Natural killer cell treated with Interleukin-12 subunit alpha and Interleukin-12 subunit beta and Interleukin-15 and Interleukin-18, amount 100 ng/mL, for 72 hours (primary cell): ENCODE results near the gene TMEM115. TPM values are rescaled to one million over a fixed set of nuclear protein-coding genes. Genes with fewer than 3 reads are reported as not detected.
A peak's percentile ranks its signal among the peaks of the same experiment; 100 is the strongest.
"Not testable (repeated sequence)": the region's sequence is repeated elsewhere in the genome, so short reads cannot be mapped to it uniquely, and the experiment has no call there.

ENCODE experiments used
- ATAC-seq, 2 donors: fragments of 150-1000 bp; cut with Tn5 transposase in 1 of 2; sonication (Bioruptor Pico), chemical (Tn5 transposase) in 1 of 2; 2 replicates each; pipeline ENCODE4 v1.10.0; 2021
- DNase-seq: peaks from one replicate; pipeline ENCODE4 v3.0.0; 2022; ENCODE audit warnings: low spot score
- H3K27ac Mint-ChIP-seq, 2 donors: 1 replicate in 1 of 2; 2 replicates in 1 of 2; pipeline ENCODE4 v1.8.0; 2022; ENCODE audit warnings: mixed read lengths in 2 of 2, mild to moderate bottlenecking in 1 of 2, moderate library complexity in 1 of 2
- H3K27me3 Mint-ChIP-seq, 2 donors: 1 replicate in 1 of 2; 2 replicates in 1 of 2; pipeline ENCODE4 v1.8.0; 2022; ENCODE audit warnings: mixed read lengths in 2 of 2
- H3K36me3 Mint-ChIP-seq: one replicate; pipeline ENCODE4 v1.8.0; 2022; ENCODE audit warnings: mixed read lengths
- H3K4me1 Mint-ChIP-seq, 2 donors: 1 replicate in 1 of 2; 2 replicates in 1 of 2; pipeline ENCODE4 v1.8.0; 2022; ENCODE audit warnings: low read depth in 2 of 2, mixed read lengths in 2 of 2, mild to moderate bottlenecking in 1 of 2
- H3K4me3 Mint-ChIP-seq: one replicate; pipeline ENCODE4 v1.8.0; 2022; ENCODE audit warnings: mixed read lengths
- H3K9me3 Mint-ChIP-seq: 2 replicates; pipeline ENCODE4 v1.8.0; 2022; ENCODE audit warnings: mixed read lengths
- total RNA-seq, 2 donors: library from RNA; stranded (reverse); gene quantifications; one replicate each; pipeline ENCODE4 v1.2.3, GENCODE V29; 2022

The TMEM115 gene
- total RNA-seq, 2 donors from 2014 or later: 29.6 to 32.8 TPM

GRCh38 chr3:50319181-50319893 lies 40.0 kb downstream of the TMEM115 start:
- no peaks in the 10 kb centered on the region for H3K27me3 Mint-ChIP-seq
- ATAC-seq: no peak
- peak; percentile 53 for DNase-seq
- no peaks in the 10 kb centered on the region for H3K36me3 Mint-ChIP-seq
- peak overlapping the region in 1 of 2 donors; percentile 31 for H3K27ac Mint-ChIP-seq
- H3K9me3 Mint-ChIP-seq: no peaks in the 10 kb centered on the region
- H3K4me3 Mint-ChIP-seq: peak overlapping the region; percentile 79
- peaks cover 22 to 34% of the 10 kb centered on the region in 2 donors for H3K4me1 Mint-ChIP-seq

- Mint-ChIP-seq H3K27me3 (no peaks in the 10 kb centered on the region), H3K36me3 (no peaks in the 10 kb centered on the region), H3K4me1 (peaks cover 22 to 34% of the 10 kb centered on the region in 2 donors), H3K9me3 (no peaks in the 10 kb centered on the region), H3K27ac (peak overlapping the region in 1 of 2 donors; percentile 33), H3K4me3 (peak overlapping the region; percentile 17)
- peak; percentile 42 for DNase-seq
- ATAC-seq: no peak
Observed at GRCh38 chr3:50318615-50319014, 40.7 kb downstream of the TMEM115 start.

GRCh38 chr3:50318163-50318562 lies 41.2 kb downstream of the TMEM115 start:
- Mint-ChIP-seq H3K4me3 (no peak overlapping the region), H3K36me3 (no peaks in the 10 kb centered on the region), H3K27me3 (no peaks in the 10 kb centered on the region), H3K27ac (peak overlapping the region in 1 of 2 donors; percentile 33), H3K4me1 (peaks cover 22 to 33% of the 10 kb centered on the region in 2 donors), H3K9me3 (no peaks in the 10 kb centered on the region)
- no peak for ATAC-seq
- DNase-seq: peak; percentile 60

- no peak overlapping the region for H3K27ac Mint-ChIP-seq
- H3K4me1 Mint-ChIP-seq: peaks cover 22 to 32% of the 10 kb centered on the region in 2 donors
Observed at GRCh38 chr3:50317300-50317699, 42.0 kb downstream of the TMEM115 start.

GRCh38 chr3:50316657-50317242 lies 42.6 kb downstream of the TMEM115 start:
- Mint-ChIP-seq H3K9me3 (no peaks in the 10 kb centered on the region), H3K27ac (peak overlapping the region in 1 of 2 donors; percentile 53), H3K4me1 (peaks cover 22 to 32% of the 10 kb centered on the region in 2 donors), H3K27me3 (no peaks in the 10 kb centered on the region), H3K36me3 (no peaks in the 10 kb centered on the region), H3K4me3 (peak overlapping the region; percentile 1)
- DNase-seq: peak; percentile 49
- no peak for ATAC-seq

More at GRCh38 chr3:50317300-50317699, 42.0 kb downstream of the TMEM115 start:
- Mint-ChIP-seq H3K9me3 (no peaks in the 10 kb centered on the region), H3K4me3 (no peak overlapping the region), H3K36me3 (no peaks in the 10 kb centered on the region), H3K27me3 (no peaks in the 10 kb centered on the region)
- ATAC-seq (no peak), DNase-seq (no peak)

- H3K4me3 Mint-ChIP-seq: no peak overlapping the region
- peak overlapping the region in 1 of 2 donors; percentile 45 for H3K27ac Mint-ChIP-seq
- H3K27me3 Mint-ChIP-seq: no peaks in the 10 kb centered on the region
- no peak for DNase-seq
- ATAC-seq: no peak
- no peaks in the 10 kb centered on the region for H3K9me3 Mint-ChIP-seq
- no peaks in the 10 kb centered on the region for H3K36me3 Mint-ChIP-seq
- H3K4me1 Mint-ChIP-seq: peaks cover 14 to 22% of the 10 kb centered on the region in 2 donors
Observed at GRCh38 chr3:50314816-50315215, 44.5 kb downstream of the TMEM115 start.

GRCh38 chr3:50314342-50314741 lies 45.0 kb downstream of the TMEM115 start:
- no peak overlapping the region for H3K4me3 Mint-ChIP-seq
- H3K4me1 Mint-ChIP-seq: peaks cover 11 to 20% of the 10 kb centered on the region in 2 donors

GRCh38 chr3:50312041-50312440 lies 47.3 kb downstream of the TMEM115 start:
- peaks cover 8 to 12% of the 10 kb centered on the region in 2 donors for H3K4me1 Mint-ChIP-seq
- not testable (repeated sequence) for H3K27me3 Mint-ChIP-seq, ATAC-seq, DNase-seq, H3K4me3 Mint-ChIP-seq, H3K9me3 Mint-ChIP-seq, H3K36me3 Mint-ChIP-seq, H3K27ac Mint-ChIP-seq

More at GRCh38 chr3:50314342-50314741, 45.0 kb downstream of the TMEM115 start:
- H3K36me3 Mint-ChIP-seq: no peaks in the 10 kb centered on the region
- no peaks in the 10 kb centered on the region for H3K9me3 Mint-ChIP-seq
- H3K27me3 Mint-ChIP-seq: no peaks in the 10 kb centered on the region
- ATAC-seq: no peak
- peak overlapping the region in 1 of 2 donors; percentile 10 for H3K27ac Mint-ChIP-seq
- DNase-seq: peak; percentile 37

Other genes starting within 250 kb of the TMEM115 start
- under 1 TPM; 0.12 to 0.81 TPM for gene SEMA3F, start 204.2 kb downstream of the TMEM115 start, total RNA-seq
- gene GNAT1, start 167.9 kb downstream of the TMEM115 start, total RNA-seq: not detected
- not detected for gene SLC38A3, start 154.2 kb downstream of the TMEM115 start, total RNA-seq
- gene GNAI2, start 123.3 kb downstream of the TMEM115 start, total RNA-seq: 100 to 1,000 TPM; 331 to 413 TPM
- 1 to 10 TPM in 1 of 2 donors, under 1 TPM in 1; 0.89 to 1.2 TPM for gene SEMA3B, start 90.4 kb downstream of the TMEM115 start, total RNA-seq
- not detected for gene LSMEM2, start 80.4 kb downstream of the TMEM115 start, total RNA-seq
- gene IFRD2, start 67.1 kb downstream of the TMEM115 start, total RNA-seq: 100 to 1,000 TPM in 1 of 2 donors, 10 to 100 TPM in 1; 84.2 to 225 TPM
- gene HYAL3, start 60.1 kb downstream of the TMEM115 start, total RNA-seq: 1 to 10 TPM; 5.5 to 5.6 TPM
- gene NAA80, start 60.1 kb downstream of the TMEM115 start, total RNA-seq: 10 to 100 TPM; 13.2 to 15.7 TPM
- gene HYAL1, start 55.9 kb downstream of the TMEM115 start, total RNA-seq: under 1 TPM; 0.25 to 0.26 TPM
- 10 to 100 TPM in 1 of 2 donors, 1 to 10 TPM in 1; 5.6 to 11.1 TPM for gene HYAL2, start 36.8 kb downstream of the TMEM115 start, total RNA-seq
- gene TUSC2, start 31.3 kb downstream of the TMEM115 start, total RNA-seq: 10 to 100 TPM; 26.9 to 31.9 TPM
- gene RASSF1, start 18.7 kb downstream of the TMEM115 start, total RNA-seq: 10 to 100 TPM; 48.2 to 65.4 TPM
- 1 to 10 TPM in 1 of 2 donors, under 1 TPM in 1; 0.95 to 1.4 TPM for gene ZMYND10, start 13.8 kb downstream of the TMEM115 start, total RNA-seq
- 10 to 100 TPM; 42.3 to 44.6 TPM for gene NPRL2, start 8.7 kb downstream of the TMEM115 start, total RNA-seq
- gene CYB561D2, start 8.7 kb downstream of the TMEM115 start, total RNA-seq: 10 to 100 TPM; 36.9 to 38.2 TPM
- gene CACNA2D2, start 144.1 kb upstream of the TMEM115 start, total RNA-seq: 1 to 10 TPM; 1.6 to 1.7 TPM
- 1 to 10 TPM; 5.1 to 6.2 TPM for gene C3orf18, start 208.2 kb upstream of the TMEM115 start, total RNA-seq
- gene HEMK1, start 210.0 kb upstream of the TMEM115 start, total RNA-seq: 10 to 100 TPM; 31.5 to 48.4 TPM